Muscle layer of duodenum (tissue), 2 donors: ENCODE measurements around the gene WNT9A.
"Not testable (repeated sequence)": the region's sequence is repeated elsewhere in the genome, so short reads cannot be mapped to it uniquely, and the experiment has no call there.

Experiments used
- H3K27ac ChIP-seq: one replicate; pipeline ENCODE4 v1.7.0; 2013; ENCODE audit warnings: mild to moderate bottlenecking, low read length
- H3K27me3 ChIP-seq: one replicate; pipeline ENCODE4 v1.7.0; 2013; ENCODE audit warnings: low read depth, mild to moderate bottlenecking, control low read depth, low read length
- H3K36me3 ChIP-seq, 2 donors: one replicate each; pipeline ENCODE4 v1.7.0; 2013; ENCODE audit warnings: low read length in 2 of 2, control low read depth in 1 of 2, mild to moderate bottlenecking in 1 of 2; ENCODE audit not compliant: insufficient read depth in 2 of 2, control insufficient read depth in 1 of 2
- H3K4me1 ChIP-seq, 2 donors: one replicate each; pipeline ENCODE4 v1.7.0; 2013; ENCODE audit warnings: low read length in 2 of 2, mild to moderate bottlenecking in 2 of 2, control low read depth in 1 of 2, moderate library complexity in 1 of 2; ENCODE audit not compliant: insufficient read depth in 2 of 2, control insufficient read depth in 1 of 2
- H3K4me3 ChIP-seq, 2 donors: one replicate each; pipeline ENCODE4 v1.7.0; 2013; ENCODE audit warnings: low read length in 2 of 2, low read depth in 1 of 2, mild to moderate bottlenecking in 1 of 2
- H3K9me3 ChIP-seq, 2 donors: one replicate each; pipeline ENCODE4 v1.7.0; 2013; ENCODE audit warnings: low read length in 2 of 2, control low read depth in 1 of 2, mild to moderate bottlenecking in 1 of 2; ENCODE audit not compliant: control insufficient read depth in 1 of 2
- donor health status: healthy.

Gene WNT9A

DNA sequence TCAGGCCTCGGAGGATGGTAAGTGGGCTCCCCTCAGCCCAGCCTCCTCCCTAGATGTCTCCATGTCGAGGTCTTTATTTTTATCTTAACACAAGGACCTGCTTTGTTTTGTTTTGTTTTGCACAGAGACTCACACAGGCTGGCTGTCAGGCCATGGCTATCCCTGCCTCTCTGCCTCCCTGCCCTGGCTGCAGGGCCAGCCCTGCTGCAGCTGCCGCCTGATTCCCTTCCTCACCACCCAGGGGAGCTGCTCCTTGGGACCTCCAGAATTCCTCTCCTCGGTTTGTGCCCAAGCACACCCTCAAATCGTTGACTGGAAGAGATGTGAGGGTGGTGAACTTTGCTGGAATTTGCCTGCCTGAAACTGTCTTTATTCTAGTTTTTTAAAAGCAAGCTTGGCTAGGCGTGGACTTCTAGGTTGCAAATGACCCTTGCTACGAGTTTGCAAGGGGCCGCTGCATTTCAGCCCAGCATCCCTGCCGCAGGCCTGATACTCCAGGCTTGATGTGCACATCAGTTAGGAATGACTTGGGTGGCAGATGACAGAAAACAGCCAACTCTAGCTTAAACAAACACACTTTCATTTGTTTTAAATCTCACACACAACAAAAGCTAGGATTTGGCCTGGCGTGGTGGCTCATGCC, 37.1 kb downstream of the WNT9A start:
- Histone ChIP-seq H3K27ac (no peak overlapping the region), H3K4me1 (peaks cover 0 to 29% of the 10 kb centered on the region in 2 donors)

DNA sequence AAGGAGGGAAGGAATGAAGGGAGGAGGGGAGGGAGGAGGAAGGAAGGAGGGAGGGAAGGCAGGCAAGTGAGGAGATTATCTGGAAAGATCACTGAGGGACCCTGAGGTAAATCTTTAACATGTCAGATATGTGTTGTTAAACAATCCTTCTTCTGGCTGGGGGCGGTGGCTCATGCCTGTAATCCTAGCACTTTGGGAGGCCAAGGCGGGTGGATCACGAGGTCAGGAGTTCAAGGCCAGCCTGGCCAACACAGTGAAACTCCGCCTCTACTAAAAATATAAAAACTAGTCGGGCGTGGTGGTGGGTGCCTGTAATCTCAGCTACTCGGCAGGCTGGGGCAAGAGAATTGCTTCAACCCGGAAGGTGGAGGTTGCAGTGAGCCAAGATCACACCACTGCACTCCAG, 37.8 kb downstream of the WNT9A start:
- H3K27ac ChIP-seq, H3K27me3 ChIP-seq, H3K36me3 ChIP-seq, H3K4me3 ChIP-seq, H3K9me3 ChIP-seq: not testable (repeated sequence)
- H3K4me1 ChIP-seq = peaks cover 0 to 23% of the 10 kb centered on the region in 2 donors

More for the DNA sequence above, 37.1 kb downstream of the WNT9A start:
- Histone ChIP-seq H3K9me3 (no peaks in the 10 kb centered on the region), H3K36me3 (no peaks in the 10 kb centered on the region), H3K4me3 (no peak overlapping the region), H3K27me3 (no peaks in the 10 kb centered on the region)

DNA sequence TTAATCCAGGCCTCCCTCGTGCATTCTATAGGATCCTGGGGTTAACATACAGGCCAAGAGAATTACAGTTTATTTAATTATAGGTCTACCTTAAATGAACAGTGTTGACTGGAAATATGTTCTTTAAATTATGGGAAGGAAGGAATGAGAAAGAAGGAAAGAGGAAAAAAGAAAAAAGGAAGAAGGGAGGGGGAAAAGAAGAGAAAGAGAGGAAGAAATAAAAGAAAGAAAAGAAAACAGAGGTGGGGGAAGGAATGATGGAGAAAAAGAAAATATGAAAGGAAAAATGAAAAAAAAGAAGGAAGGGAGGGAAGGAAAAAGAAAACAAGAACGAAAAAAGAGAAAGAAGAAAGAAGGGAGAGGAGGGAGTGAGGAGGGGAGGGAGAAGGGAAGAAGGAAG, 38.5 kb downstream of the WNT9A start:
- H3K27me3 ChIP-seq = no peaks in the 10 kb centered on the region
- no peak overlapping the region for H3K4me3 ChIP-seq
- no peaks in the 10 kb centered on the region for H3K36me3 ChIP-seq
- H3K27ac ChIP-seq = no peak overlapping the region
- H3K9me3 ChIP-seq = no peaks in the 10 kb centered on the region
- H3K4me1 ChIP-seq = peaks cover 0 to 16% of the 10 kb centered on the region in 2 donors

DNA sequence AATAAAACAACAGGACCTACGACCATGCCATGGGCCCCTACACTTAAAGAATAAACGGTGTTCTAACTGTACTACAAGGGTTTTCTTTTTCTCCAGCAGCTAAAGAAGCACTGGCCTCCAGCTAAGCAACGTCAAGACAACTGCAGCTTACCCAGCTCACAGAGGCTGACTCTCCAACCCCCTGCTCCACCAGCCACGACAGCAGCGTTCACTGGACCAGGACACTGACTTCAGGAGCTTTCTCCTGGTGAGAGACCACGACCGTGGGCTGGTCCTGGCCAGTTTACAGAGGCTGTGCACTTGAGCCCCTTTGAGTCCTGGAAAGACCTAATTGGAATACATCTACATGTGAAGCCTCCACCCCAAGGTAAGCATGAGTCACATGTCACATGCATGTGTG, 39.4 kb downstream of the WNT9A start:
- Histone ChIP-seq H3K27ac (no peak overlapping the region), H3K36me3 (no peaks in the 10 kb centered on the region), H3K27me3 (no peaks in the 10 kb centered on the region), H3K4me3 (no peak overlapping the region), H3K4me1 (peaks cover 0 to 8% of the 10 kb centered on the region in 2 donors), H3K9me3 (no peaks in the 10 kb centered on the region)

DNA sequence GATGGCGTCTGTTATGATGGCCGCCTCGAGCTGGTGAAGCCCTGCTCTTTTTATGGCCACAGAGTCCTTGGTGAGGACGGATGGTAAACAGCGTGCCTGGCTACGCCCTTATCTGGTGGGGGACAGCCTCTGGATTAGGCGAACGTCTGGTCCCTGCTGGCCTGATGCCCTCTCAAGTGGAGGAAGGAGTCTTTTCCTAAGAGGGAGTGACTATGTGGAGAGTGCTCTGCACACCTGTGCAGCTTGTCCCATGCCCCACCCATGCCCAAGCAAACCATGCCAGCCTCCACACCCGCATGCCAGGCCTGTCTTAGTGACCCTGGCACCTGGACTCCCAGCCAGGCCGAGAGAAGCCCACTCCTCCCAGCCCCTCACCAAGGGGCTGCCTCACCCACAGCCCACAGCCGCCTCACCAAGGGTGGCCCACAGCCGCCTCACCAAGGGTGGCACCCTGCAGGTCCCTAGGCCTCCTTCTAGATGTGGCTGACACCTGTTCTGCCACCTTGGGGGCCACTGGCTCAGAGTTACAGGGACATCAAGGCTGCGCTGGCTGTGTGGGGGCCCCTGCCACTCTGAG, 40.2 kb downstream of the WNT9A start:
- Histone ChIP-seq H3K27ac (no peak overlapping the region), H3K9me3 (no peaks in the 10 kb centered on the region)

DNA sequence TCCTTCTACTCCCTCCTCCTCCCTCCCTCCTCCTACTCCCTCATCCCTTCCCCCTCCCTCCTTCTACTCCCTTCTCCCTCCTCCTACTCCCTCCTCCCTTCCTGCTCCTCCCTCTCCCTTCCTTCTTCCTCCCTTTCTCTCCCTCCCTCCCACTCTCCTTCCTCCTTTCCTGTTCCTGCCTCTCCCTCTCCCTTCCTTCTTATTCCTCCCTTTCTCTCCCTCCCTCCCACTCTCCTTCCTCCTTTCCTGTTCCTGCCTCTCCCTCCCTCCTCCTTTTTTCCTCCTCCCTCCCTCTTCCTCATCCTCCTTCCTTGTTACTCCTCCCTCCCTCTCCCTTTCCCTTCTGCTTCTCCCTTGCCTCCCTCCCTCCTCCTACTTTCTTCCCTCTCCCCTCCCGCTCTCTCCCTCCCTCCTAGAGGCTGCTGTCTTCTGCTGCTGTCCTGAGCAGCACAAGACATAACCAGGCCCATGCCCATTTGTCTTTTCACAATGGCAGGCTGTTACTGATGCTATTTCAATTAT, 41.1 kb downstream of the WNT9A start:
- Histone ChIP-seq H3K27ac (no peak overlapping the region), H3K4me1 (peaks cover 0 to 4% of the 10 kb centered on the region in 2 donors)

More for the DNA sequence above, 40.2 kb downstream of the WNT9A start:
- no peaks in the 10 kb centered on the region for H3K36me3 ChIP-seq
- H3K4me3 ChIP-seq = no peak overlapping the region
- H3K27me3 ChIP-seq = no peaks in the 10 kb centered on the region
- H3K4me1 ChIP-seq = peaks cover 0 to 4% of the 10 kb centered on the region in 2 donors

DNA sequence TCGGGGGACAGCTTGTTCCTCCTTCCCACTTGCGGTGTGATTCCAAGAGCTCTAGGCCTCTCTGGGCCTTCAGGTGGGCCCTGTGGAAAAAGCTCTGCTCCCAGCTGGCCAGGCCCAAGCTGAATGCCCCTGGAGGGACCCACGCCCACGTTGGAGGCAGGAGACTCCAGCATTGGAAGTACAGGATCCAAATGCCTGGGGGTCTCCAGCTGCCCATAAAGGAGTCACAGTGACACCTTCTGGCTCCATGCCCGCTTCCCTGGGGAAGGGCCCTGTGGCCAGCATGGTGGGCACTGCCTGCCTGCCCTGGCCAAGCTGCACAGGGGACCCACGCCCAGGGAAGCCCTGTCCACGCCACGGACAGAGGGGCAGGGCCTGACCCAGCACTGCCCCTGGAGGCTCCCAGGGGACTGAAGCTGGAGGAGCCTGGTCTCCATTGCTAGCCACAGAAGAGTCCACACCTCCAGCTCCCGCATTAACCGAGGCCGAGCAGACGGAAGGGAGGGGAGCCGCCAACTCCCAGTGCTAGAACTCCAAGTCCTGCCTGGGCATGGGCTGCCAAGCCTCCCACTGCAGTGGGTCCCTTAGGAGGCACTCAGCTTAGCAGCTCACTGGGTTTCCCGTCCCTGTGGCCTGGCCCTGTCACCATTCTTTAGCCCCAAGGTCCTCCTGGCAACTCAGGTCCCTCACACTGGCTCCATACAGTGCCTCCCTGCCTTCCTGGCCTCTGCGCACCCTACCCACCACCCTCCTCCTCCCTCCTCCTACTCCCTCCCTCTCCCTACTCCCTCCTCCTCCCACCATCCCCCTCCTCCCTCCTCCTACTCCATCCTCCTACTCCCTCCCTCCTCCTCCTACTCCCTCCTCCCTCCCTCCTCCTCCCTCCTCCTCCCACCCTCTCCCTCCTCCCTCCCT, 41.9 kb downstream of the WNT9A start:
- Histone ChIP-seq H3K4me3 (no peak overlapping the region), H3K4me1 (peaks cover 0 to 3% of the 10 kb centered on the region in 2 donors), H3K27ac (no peak overlapping the region), H3K27me3 (no peaks in the 10 kb centered on the region), H3K36me3 (no peaks in the 10 kb centered on the region), H3K9me3 (no peaks in the 10 kb centered on the region)

More for the DNA sequence above, 41.1 kb downstream of the WNT9A start:
- H3K27me3 ChIP-seq = no peaks in the 10 kb centered on the region
- no peaks in the 10 kb centered on the region for H3K9me3 ChIP-seq
- H3K36me3 ChIP-seq = no peaks in the 10 kb centered on the region
- no peak overlapping the region for H3K4me3 ChIP-seq

DNA sequence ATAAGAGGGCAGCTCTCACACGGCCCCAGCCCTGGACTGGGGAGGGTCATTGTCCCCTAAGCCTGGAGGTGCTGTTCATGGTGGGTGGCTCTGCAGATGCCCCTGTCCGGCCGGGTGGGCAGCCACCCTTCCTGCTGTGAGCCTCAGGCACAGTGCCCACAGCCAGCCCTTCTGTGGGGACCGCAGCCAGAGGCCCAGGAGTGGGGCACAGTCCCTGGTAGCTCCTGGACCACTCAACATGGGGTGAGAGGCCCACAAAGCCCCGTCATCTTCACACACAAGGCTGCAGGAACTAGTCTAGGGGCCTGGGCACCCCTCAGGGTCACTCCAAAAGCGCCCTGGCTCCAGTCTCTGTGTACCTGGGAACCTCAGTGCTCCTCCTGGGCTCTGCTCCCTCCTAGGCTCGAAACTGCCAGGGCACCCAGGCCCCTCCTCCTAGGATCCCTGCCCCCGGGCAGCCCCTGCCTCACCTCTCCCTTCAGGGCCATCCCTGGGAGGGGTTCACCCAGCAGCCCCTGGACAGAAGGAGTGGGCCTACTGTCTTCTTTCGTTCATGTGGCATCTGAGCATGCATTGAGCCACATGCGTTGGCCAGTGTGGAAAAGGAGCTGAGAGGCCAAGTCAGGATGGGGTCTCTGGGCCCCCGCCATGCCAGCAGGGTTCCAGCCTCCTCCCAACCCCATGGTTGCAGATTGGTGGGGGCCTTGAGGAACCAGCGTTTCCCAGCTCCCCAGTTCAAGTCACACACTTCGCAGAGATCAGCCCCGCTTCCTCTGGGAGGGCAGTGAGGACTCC, 43.0 kb downstream of the WNT9A start:
- no peak overlapping the region for H3K27ac ChIP-seq
- no peaks in the 10 kb centered on the region for H3K27me3 ChIP-seq
- H3K9me3 ChIP-seq = no peaks in the 10 kb centered on the region
- no peak overlapping the region for H3K4me3 ChIP-seq
- no peaks in the 10 kb centered on the region for H3K36me3 ChIP-seq
- no peaks in the 10 kb centered on the region for H3K4me1 ChIP-seq

DNA sequence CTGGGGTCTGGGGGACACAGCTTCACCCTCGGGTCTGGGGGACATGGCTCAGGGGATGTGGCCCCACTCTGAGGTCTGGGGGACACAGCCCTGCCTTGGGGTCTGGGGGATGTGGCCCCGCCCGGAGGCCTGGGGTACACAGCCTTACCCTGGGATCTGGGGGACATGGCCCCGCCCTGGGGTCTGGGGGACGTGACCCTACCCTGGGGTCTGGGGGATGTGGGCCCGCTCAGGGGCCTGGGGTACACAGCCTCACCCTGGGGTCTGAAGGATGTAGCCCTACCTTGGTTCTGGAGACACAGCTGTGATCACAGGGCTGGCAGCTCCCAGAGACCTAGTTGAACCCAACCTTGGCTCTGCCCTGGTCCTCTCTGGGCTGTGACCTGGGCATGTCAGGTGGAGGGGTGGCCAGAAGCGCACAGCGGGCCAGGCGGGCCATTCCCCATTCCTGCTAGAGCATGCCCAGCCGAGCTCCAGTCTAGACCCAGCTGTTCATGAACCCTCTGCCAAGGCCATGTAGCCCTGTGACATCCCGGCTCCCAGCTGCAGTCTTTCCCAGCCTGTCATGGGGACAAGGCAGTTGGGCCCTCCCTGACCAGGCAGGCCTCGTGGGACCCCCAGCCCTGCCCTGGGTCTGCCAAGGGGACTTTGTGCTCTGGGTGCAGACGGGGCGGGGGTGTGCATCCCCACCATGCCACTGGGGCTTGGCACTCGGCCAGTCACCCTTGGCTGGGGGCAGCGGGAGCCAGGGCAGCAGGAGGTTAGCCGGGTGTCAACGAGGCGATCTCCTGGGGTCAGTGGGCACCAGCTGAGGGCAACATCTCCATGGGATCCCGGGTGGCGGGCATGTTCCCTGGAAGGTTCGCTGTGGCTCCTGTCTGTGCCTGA, 43.9 kb downstream of the WNT9A start:
- Histone ChIP-seq H3K4me1 (no peaks in the 10 kb centered on the region), H3K9me3 (no peaks in the 10 kb centered on the region), H3K27me3 (no peaks in the 10 kb centered on the region), H3K27ac (no peak overlapping the region), H3K4me3 (no peak overlapping the region), H3K36me3 (no peaks in the 10 kb centered on the region)

DNA sequence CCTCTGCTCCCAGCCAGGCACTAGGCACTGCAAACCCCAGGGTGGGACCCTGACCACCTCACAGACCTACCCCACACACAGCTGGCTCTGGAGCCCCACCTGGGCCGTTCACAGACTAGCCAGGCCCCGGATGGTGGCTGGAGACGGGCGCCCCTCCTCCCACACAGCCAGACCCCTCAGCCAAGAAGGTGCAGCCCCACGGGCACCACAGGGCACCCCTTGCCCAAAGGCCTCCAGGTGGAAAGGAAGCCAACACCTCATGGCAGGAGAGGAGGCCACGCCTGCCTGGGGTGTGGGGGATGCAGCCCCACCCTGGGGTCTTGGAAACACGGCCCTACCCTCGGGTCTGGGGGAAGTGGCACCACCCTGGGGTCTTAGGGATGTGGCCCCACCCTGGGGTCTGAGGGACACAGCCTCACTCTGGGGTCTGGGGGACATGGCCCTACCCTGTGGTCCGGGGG, 44.6 kb downstream of the WNT9A start:
- H3K9me3 ChIP-seq = no peaks in the 10 kb centered on the region
- H3K27me3 ChIP-seq = no peaks in the 10 kb centered on the region
- H3K4me1 ChIP-seq = no peaks in the 10 kb centered on the region
- H3K4me3 ChIP-seq = no peak overlapping the region
- H3K36me3 ChIP-seq = no peaks in the 10 kb centered on the region
- no peak overlapping the region for H3K27ac ChIP-seq
